ENCODE measurements around the gene BMP10. TPM values are rescaled to one million over a fixed set of nuclear protein-coding genes. Genes with fewer than 3 reads are reported as not detected.

Gene BMP10
- total RNA-seq, 1 donor from 2014 or later, result not detected

- no peak for DNase-seq (ENCODE audit: low spot score)
These were observed 17.3 kb downstream of the BMP10 start for GRCh38 chr2:68853915-68854314.

GRCh38 chr2:68853035-68853434 is 18.2 kb downstream of the BMP10 start:
- no peak for DNase-seq (ENCODE audit: low spot score)

GRCh38 chr2:68850524-68850923 is 20.7 kb downstream of the BMP10 start:
- no peak for DNase-seq (ENCODE audit: low spot score)

- no peak for DNase-seq (ENCODE audit: low spot score)
These were observed 21.6 kb downstream of the BMP10 start for GRCh38 chr2:68849579-68850030.

GRCh38 chr2:68847751-68848150 is 23.4 kb downstream of the BMP10 start:
- DNase-seq (ENCODE audit: low spot score), result no peak

- DNase-seq (ENCODE audit: low spot score), result no peak
These were observed 25.1 kb downstream of the BMP10 start for GRCh38 chr2:68846091-68846490.

- DNase-seq (ENCODE audit: low spot score), result no peak
These were observed 26.2 kb downstream of the BMP10 start for GRCh38 chr2:68845043-68845442.

GRCh38 chr2:68839260-68839833 is 31.9 kb downstream of the BMP10 start:
- no peak for DNase-seq (ENCODE audit: low spot score)

- no peak for DNase-seq (ENCODE audit: low spot score)
These were observed 32.6 kb downstream of the BMP10 start for GRCh38 chr2:68838641-68839040.

- no peak for DNase-seq (ENCODE audit: low spot score)
These were observed 33.3 kb downstream of the BMP10 start for GRCh38 chr2:68837861-68838341.

- no peak for DNase-seq (ENCODE audit: low spot score)
These were observed 33.9 kb downstream of the BMP10 start for GRCh38 chr2:68837164-68837860.

- no peak for DNase-seq (ENCODE audit: low spot score)
These were observed 35.6 kb downstream of the BMP10 start for GRCh38 chr2:68835621-68836020.

- no peak for DNase-seq (ENCODE audit: low spot score)
These were observed 36.3 kb downstream of the BMP10 start for GRCh38 chr2:68834737-68835376.

- no peak for DNase-seq (ENCODE audit: low spot score)
These were observed 38.0 kb downstream of the BMP10 start for GRCh38 chr2:68833162-68833561.

- no peak for DNase-seq (ENCODE audit: low spot score)
These were observed 38.8 kb downstream of the BMP10 start for GRCh38 chr2:68832233-68832869.

- DNase-seq (ENCODE audit: low spot score), result no peak
These were observed 39.4 kb downstream of the BMP10 start for GRCh38 chr2:68831686-68832232.

GRCh38 chr2:68829749-68830148 is 41.4 kb downstream of the BMP10 start:
- no peak for DNase-seq (ENCODE audit: low spot score)

- DNase-seq (ENCODE audit: low spot score), result peak; percentile 96
These were observed 42.1 kb downstream of the BMP10 start for GRCh38 chr2:68828887-68829708.

- DNase-seq (ENCODE audit: low spot score), result no peak
These were observed 43.5 kb downstream of the BMP10 start for GRCh38 chr2:68827666-68828065.

GRCh38 chr2:68825866-68826265 is 45.3 kb downstream of the BMP10 start:
- no peak for DNase-seq (ENCODE audit: low spot score)

GRCh38 chr2:68824831-68825230 is 46.4 kb downstream of the BMP10 start:
- no peak for DNase-seq (ENCODE audit: low spot score)

All from mesenteric fat pad (tissue), 1 donor.